ENCODE results near the gene GPR132. TPM values are rescaled to one million over a fixed set of nuclear protein-coding genes. Genes with fewer than 3 reads are reported as not detected.

Gene GPR132
- total and polyA plus RNA-seq, 5 experiments from 2014 or later, result 9.4 to 41.4 (median 36.3) TPM

GRCh38 chr14:105055736-105056302, 9.4 kb downstream of the GPR132 start:
- H3K4me3 Mint-ChIP-seq, result no peak overlapping the region
- peaks cover 18 to 39% (median 39%) of the 10 kb centered on the region in 4 donors for H3K4me1 Mint-ChIP-seq
- peak overlapping the region in 6 of 10 donors; percentile 15 to 88 (median 60) for H3K27ac Mint-ChIP-seq
- H3K36me3 Mint-ChIP-seq, result peaks cover 3 to 72% (median 17%) of the 10 kb centered on the region in 3 donors
- H3K9me3 Mint-ChIP-seq, result no peaks in the 10 kb centered on the region
- DNase-seq (peak in 1 of 10 donors; percentile 50), ATAC-seq (no peak)
- no peaks in the 10 kb centered on the region for H3K27me3 Mint-ChIP-seq
- POLR2A ChIA-PET, result interaction anchor here (0.9 to 1.8 kb wide), 3 partner anchors 9 to 434 kb away, joined by 3 to 5 read pairs (median 4); partner anchors contain the start of gene GPR132

- H3K27ac Mint-ChIP-seq, result peak overlapping the region in 7 of 10 donors; percentile 29 to 88 (median 67)
- H3K4me3 Mint-ChIP-seq, result no peak overlapping the region
- H3K36me3 Mint-ChIP-seq, result peaks cover 3 to 77% (median 17%) of the 10 kb centered on the region in 3 donors
- H3K9me3 Mint-ChIP-seq, result no peaks in the 10 kb centered on the region
- DNase-seq, result peak in 1 of 10 donors; percentile 34
- no peak for ATAC-seq
- no peaks in the 10 kb centered on the region for H3K27me3 Mint-ChIP-seq
- POLR2A ChIA-PET, result interaction anchor here (1.7 kb wide), 1 partner anchor 31 kb away, joined by 5 read pairs; no protein-coding TSS in a partner anchor
- peaks cover 17 to 37% (median 34%) of the 10 kb centered on the region in 4 donors for H3K4me1 Mint-ChIP-seq
Observed at GRCh38 chr14:105055334-105055733, 9.9 kb downstream of the GPR132 start.

- ATAC-seq, result no peak
- H3K27me3 Mint-ChIP-seq, result no peaks in the 10 kb centered on the region
- H3K36me3 Mint-ChIP-seq, result peaks cover 3 to 77% (median 17%) of the 10 kb centered on the region in 3 donors
- DNase-seq, result peak in 1 of 10 donors; percentile 55
- H3K9me3 Mint-ChIP-seq, result no peaks in the 10 kb centered on the region
- H3K27ac Mint-ChIP-seq, result peak overlapping the region in 7 of 10 donors; percentile 33 to 81 (median 69)
- no peak overlapping the region for H3K4me3 Mint-ChIP-seq
- peaks cover 11 to 25% (median 21%) of the 10 kb centered on the region in 4 donors for H3K4me1 Mint-ChIP-seq
- POLR2A ChIA-PET, result interaction anchor here (0.8 to 1.9 kb wide), 5 partner anchors 10 to 102 kb away, joined by 3 to 13 read pairs (median 5); partner anchors contain the start of gene GPR132
Observed at GRCh38 chr14:105053996-105054395, 11.2 kb downstream of the GPR132 start.

GRCh38 chr14:105053421-105053820, 11.8 kb downstream of the GPR132 start:
- peak overlapping the region in 8 of 10 donors; percentile 15 to 81 (median 66) for H3K27ac Mint-ChIP-seq
- H3K27me3 Mint-ChIP-seq, result no peaks in the 10 kb centered on the region
- POLR2A ChIA-PET, result interaction anchor here (0.8 to 1.9 kb wide), 5 partner anchors 11 to 103 kb away, joined by 3 to 13 read pairs (median 5); partner anchors contain the start of gene GPR132
- H3K4me3 Mint-ChIP-seq, result no peak overlapping the region
- ATAC-seq, result no peak
- H3K9me3 Mint-ChIP-seq, result no peaks in the 10 kb centered on the region
- peaks cover 9 to 20% (median 15%) of the 10 kb centered on the region in 4 donors for H3K4me1 Mint-ChIP-seq
- H3K36me3 Mint-ChIP-seq, result peaks cover 3 to 80% (median 18%) of the 10 kb centered on the region in 3 donors
- DNase-seq, result no peak

DNA sequence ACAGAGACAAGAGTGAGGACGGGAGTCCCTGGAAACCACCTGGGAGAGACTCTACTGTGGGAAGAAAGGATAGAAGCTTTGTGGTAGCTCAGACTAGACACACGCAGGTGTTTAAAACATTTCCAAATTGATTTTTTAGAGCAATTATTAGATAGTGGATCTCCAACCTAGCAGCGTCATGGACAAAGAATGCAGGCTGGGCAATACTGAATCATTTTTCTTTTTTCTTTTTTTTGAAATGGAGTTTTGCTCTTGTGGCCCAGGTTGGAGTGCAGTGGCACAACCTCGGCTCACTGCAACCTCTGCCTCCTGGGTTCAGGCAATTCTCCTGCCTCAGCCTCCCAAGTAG, 13.1 kb downstream of the GPR132 start:
- Mint-ChIP-seq H3K36me3 (peaks cover 3 to 74% (median 16%) of the 10 kb centered on the region in 3 donors), H3K27ac (peak overlapping the region in 4 of 10 donors; percentile 24 to 86 (median 64)), H3K9me3 (no peaks in the 10 kb centered on the region), H3K27me3 (no peaks in the 10 kb centered on the region), H3K4me3 (no peak overlapping the region), H3K4me1 (peaks cover 9 to 15% (median 11%) of the 10 kb centered on the region in 4 donors)
- ATAC-seq, result no peak
- POLR2A ChIA-PET, result no interaction called here
- DNase-seq, result no peak

- H3K4me3 Mint-ChIP-seq, result peak overlapping the region in 2 of 10 donors; percentile 14 to 51
- H3K4me1 Mint-ChIP-seq, result peaks cover 5 to 15% (median 10%) of the 10 kb centered on the region in 4 donors
- DNase-seq, result peak in 1 of 10 donors; percentile 45
- POLR2A ChIA-PET, result no interaction called here
- H3K27me3 Mint-ChIP-seq, result no peaks in the 10 kb centered on the region
- H3K27ac Mint-ChIP-seq, result peak overlapping the region in 8 of 10 donors; percentile 22 to 86 (median 64)
- peaks cover 3 to 68% (median 12%) of the 10 kb centered on the region in 3 donors for H3K36me3 Mint-ChIP-seq
- ATAC-seq, result no peak
- no peaks in the 10 kb centered on the region for H3K9me3 Mint-ChIP-seq
Observed at GRCh38 chr14:105051182-105052109, 13.8 kb downstream of the GPR132 start.

- Mint-ChIP-seq H3K4me3 (no peak overlapping the region), H3K4me1 (peaks cover 9 to 20% (median 14%) of the 10 kb centered on the region in 4 donors), H3K36me3 (peaks cover 3 to 60% (median 12%) of the 10 kb centered on the region in 3 donors), H3K9me3 (no peaks in the 10 kb centered on the region), H3K27me3 (no peaks in the 10 kb centered on the region), H3K27ac (no peak overlapping the region)
- POLR2A ChIA-PET, result no interaction called here
- no peak for ATAC-seq
- peak in 1 of 10 donors; percentile 60 for DNase-seq
Observed at GRCh38 chr14:105050551-105050897, 14.7 kb downstream of the GPR132 start.

DNA sequence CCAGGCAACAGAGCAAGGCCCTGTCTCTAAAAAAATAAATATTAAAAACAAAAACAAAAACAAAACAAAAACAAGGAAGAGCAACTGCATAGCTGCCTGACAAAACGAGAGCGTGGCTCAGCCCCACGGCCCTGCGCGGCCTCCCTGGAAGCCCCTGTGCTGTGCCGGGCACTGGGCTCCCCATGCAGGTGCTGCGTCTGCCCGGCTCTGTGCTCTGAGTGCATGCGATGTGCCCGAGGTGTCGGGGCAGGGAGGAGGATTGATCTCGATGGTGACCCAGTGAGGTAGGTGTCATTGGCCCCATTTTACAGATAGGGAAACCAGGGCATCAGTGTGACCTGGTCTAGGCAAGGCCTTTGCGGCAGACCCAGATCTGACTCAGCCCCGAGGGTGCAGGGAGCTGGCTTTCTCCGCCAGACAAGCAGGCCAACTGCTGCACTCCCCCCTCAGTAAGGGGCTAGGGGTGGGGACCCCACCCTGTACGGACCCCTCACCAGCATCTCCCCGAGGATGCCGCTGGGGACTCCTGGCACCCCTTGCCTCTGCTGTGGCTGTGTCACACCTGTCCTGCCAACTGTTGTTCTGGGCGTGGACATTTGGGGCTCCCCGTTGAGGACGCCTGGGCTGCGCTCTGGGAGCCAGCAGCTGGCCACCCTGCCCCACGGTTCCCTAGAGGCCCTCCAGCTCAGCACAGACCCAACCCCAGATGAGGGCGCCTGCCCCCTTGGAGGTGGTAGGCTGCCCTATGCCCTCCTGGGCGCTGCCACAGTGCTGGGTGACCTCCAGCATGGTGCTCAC, 15.3 kb downstream of the GPR132 start:
- POLR2A ChIA-PET, result interaction anchor here (0.7 kb wide), 1 partner anchor 15 kb away, joined by 3 read pairs; the partner anchor contains the start of gene GPR132
- no peaks in the 10 kb centered on the region for H3K9me3 Mint-ChIP-seq
- DNase-seq, result peak in 1 of 10 donors; percentile 44
- H3K27ac Mint-ChIP-seq, result no peak overlapping the region
- no peak overlapping the region for H3K4me3 Mint-ChIP-seq
- no peaks in the 10 kb centered on the region for H3K27me3 Mint-ChIP-seq
- H3K4me1 Mint-ChIP-seq, result peaks cover 8 to 24% (median 15%) of the 10 kb centered on the region in 4 donors
- peaks cover 3 to 55% (median 12%) of the 10 kb centered on the region in 3 donors for H3K36me3 Mint-ChIP-seq
- no peak for ATAC-seq

DNA sequence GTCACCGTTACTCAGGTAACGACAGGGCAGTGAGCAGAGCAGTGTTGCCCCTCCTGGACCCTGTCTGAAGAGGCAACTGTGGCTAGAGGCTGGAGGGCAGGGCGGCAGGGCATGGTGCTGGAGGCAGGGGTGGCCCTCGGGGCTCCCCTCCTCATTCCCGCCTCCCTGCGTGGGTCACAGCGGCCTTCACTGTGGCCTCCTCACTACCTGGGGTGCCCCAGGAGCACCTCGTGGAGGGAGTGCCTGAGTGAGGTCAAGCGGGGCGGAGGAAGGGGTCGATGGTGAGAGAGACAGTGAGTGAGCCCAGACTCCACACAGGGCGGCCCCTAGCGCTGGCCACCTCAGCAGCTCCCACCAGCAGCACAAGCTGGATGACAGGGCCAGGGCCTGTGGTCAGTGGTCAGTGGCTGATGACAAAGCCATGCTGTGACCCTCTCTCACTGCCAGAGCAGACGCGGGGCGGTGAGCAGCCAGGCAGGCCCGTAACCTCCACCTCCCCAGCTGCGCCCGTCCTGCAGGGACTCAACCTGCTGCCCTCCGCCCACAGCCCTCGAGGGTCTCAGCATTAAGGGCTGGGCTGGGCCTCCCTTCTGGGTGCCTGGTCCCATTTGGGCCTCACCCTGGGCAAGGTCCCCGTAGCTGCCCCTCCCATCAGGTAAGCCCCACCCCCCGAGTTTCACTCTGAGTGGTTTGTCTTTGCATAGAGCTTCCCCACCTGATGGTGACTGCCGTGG, 17.8 kb downstream of the GPR132 start:
- peak overlapping the region in 7 of 10 donors; percentile 19 to 85 (median 64) for H3K27ac Mint-ChIP-seq
- H3K36me3 Mint-ChIP-seq, result peaks cover 0 to 34% (median 12%) of the 10 kb centered on the region in 3 donors
- no peak overlapping the region for H3K4me3 Mint-ChIP-seq
- no peaks in the 10 kb centered on the region for H3K27me3 Mint-ChIP-seq
- H3K9me3 Mint-ChIP-seq, result no peaks in the 10 kb centered on the region
- peaks cover 11 to 30% (median 15%) of the 10 kb centered on the region in 4 donors for H3K4me1 Mint-ChIP-seq
- ATAC-seq (no peak), DNase-seq (peak in 1 of 10 donors; percentile 63)
- POLR2A ChIA-PET, result interaction anchor here (0.6 to 2.6 kb wide), 4 partner anchors 25 to 74 kb away, joined by 3 to 19 read pairs (median 6); no protein-coding TSS in a partner anchor

DNA sequence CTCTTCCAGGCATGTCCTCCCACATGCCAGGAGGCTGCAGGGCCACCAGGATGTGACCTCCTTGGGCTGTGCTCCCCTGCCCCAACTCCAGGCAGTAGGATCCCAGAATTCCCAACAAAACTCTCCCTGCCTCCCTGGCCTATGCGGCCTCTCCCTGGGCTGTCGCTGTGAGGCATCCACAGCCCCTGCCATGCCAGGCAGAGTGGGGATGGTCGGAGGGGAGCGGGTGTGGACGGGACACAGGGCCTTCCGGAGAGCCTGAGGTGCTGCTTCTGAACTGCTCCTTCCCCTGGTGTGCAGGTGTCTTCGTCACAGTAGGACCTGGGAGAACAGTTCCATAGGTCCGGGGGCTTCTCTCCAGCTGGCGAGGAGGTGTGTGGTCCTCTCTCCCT, 18.3 kb downstream of the GPR132 start:
- no peak overlapping the region for H3K4me3 Mint-ChIP-seq
- ATAC-seq (no peak), DNase-seq (peak in 1 of 10 donors; percentile 53)
- peaks cover 11 to 28% (median 15%) of the 10 kb centered on the region in 4 donors for H3K4me1 Mint-ChIP-seq
- H3K27me3 Mint-ChIP-seq, result no peaks in the 10 kb centered on the region
- H3K9me3 Mint-ChIP-seq, result no peaks in the 10 kb centered on the region
- peaks cover 0 to 33% (median 11%) of the 10 kb centered on the region in 3 donors for H3K36me3 Mint-ChIP-seq
- POLR2A ChIA-PET, result interaction anchor here (1.3 to 3.2 kb wide), 7 partner anchors 12 to 73 kb away, joined by 3 to 19 read pairs (median 10); partner anchors contain the start of genes CLBA1 and GPR132
- peak overlapping the region in 6 of 10 donors; percentile 19 to 85 (median 62) for H3K27ac Mint-ChIP-seq

GRCh38 chr14:105045710-105046326, 19.4 kb downstream of the GPR132 start:
- Mint-ChIP-seq H3K27ac (peak overlapping the region; percentile 64 to 93 (median 81)), H3K4me1 (peaks cover 8 to 17% (median 14%) of the 10 kb centered on the region in 4 donors), H3K4me3 (peak overlapping the region in 8 of 10 donors; percentile 15 to 52 (median 39)), H3K9me3 (no peaks in the 10 kb centered on the region), H3K36me3 (peaks cover 0 to 22% (median 4%) of the 10 kb centered on the region in 3 donors), H3K27me3 (no peaks in the 10 kb centered on the region)
- DNase-seq (peak; percentile 84 to 96 (median 92)), ATAC-seq (peak; percentile 78 to 91)
- POLR2A ChIA-PET, result interaction anchor here (0.6 to 3.2 kb wide), 13 partner anchors 11 to 106 kb away, joined by 3 to 19 read pairs (median 6); partner anchors contain the start of genes CDCA4, CLBA1 and GPR132

Data from naive thymus-derived CD8-positive, alpha-beta T cell (primary cell).